Measurements from ENCODE around the gene MVB12B. TPM values are rescaled to one million over a fixed set of nuclear protein-coding genes. Genes with fewer than 3 reads are reported as not detected.

The MVB12B gene
- total RNA-seq, 1 experiment from 2014 or later, result 4.5 TPM

- no peaks in the 10 kb centered on the region for H3K36me3 Mint-ChIP-seq (ENCODE audit: insufficient read depth, unreplicated experiment)
- no peak overlapping the region for H3K27ac Mint-ChIP-seq (ENCODE audit: unreplicated experiment)
- H3K4me1 Mint-ChIP-seq (ENCODE audit: low read depth, unreplicated experiment), result no peaks in the 10 kb centered on the region
- no peaks in the 10 kb centered on the region for H3K9me3 Mint-ChIP-seq (ENCODE audit: low read depth, unreplicated experiment)
- DNase-seq, result no peak
- no peaks in the 10 kb centered on the region for H3K27me3 Mint-ChIP-seq (ENCODE audit: unreplicated experiment)
- CTCF ChIA-PET, result no interaction called here
- no peak for TF ChIP-seq CTCF (IDR thresholded peaks at IDR 0.05; ENCODE audit: unreplicated experiment)
- intact Hi-C loops (cut with micrococcal nuclease; ENCODE audit: unreplicated experiment), result no loop called here
- no TSS peak for BruUV-seq (replicated peaks)
- H3K4me3 Mint-ChIP-seq (ENCODE audit: low read depth, unreplicated experiment), result no peak overlapping the region
Measured at GRCh38 chr9:126437268-126437666, 110.6 kb downstream of the MVB12B start.

- H3K36me3 Mint-ChIP-seq (ENCODE audit: insufficient read depth, unreplicated experiment), result no peaks in the 10 kb centered on the region
- H3K9me3 Mint-ChIP-seq (ENCODE audit: low read depth, unreplicated experiment), result no peaks in the 10 kb centered on the region
- H3K27ac Mint-ChIP-seq (ENCODE audit: unreplicated experiment), result no peak overlapping the region
- no peak for DNase-seq
- CTCF ChIA-PET, result no interaction called here
- intact Hi-C loops (cut with micrococcal nuclease; ENCODE audit: unreplicated experiment), result no loop called here
- H3K4me3 Mint-ChIP-seq (ENCODE audit: low read depth, unreplicated experiment), result no peak overlapping the region
- BruUV-seq (replicated peaks), result no TSS peak
- TF ChIP-seq CTCF (IDR thresholded peaks at IDR 0.05; ENCODE audit: unreplicated experiment), result no peak
- H3K4me1 Mint-ChIP-seq (ENCODE audit: low read depth, unreplicated experiment), result no peaks in the 10 kb centered on the region
- no peaks in the 10 kb centered on the region for H3K27me3 Mint-ChIP-seq (ENCODE audit: unreplicated experiment)
Measured at GRCh38 chr9:126437701-126438100, 111.1 kb downstream of the MVB12B start.

GRCh38 chr9:126438741-126439401 is 112.2 kb downstream of the MVB12B start:
- CTCF ChIA-PET, result no interaction called here
- H3K27ac Mint-ChIP-seq (ENCODE audit: unreplicated experiment), result no peak overlapping the region
- BruUV-seq (replicated peaks), result no TSS peak
- no peak for TF ChIP-seq CTCF (IDR thresholded peaks at IDR 0.05; ENCODE audit: unreplicated experiment)
- no peak for DNase-seq
- H3K9me3 Mint-ChIP-seq (ENCODE audit: low read depth, unreplicated experiment), result no peaks in the 10 kb centered on the region
- no peaks in the 10 kb centered on the region for H3K4me1 Mint-ChIP-seq (ENCODE audit: low read depth, unreplicated experiment)
- no peak overlapping the region for H3K4me3 Mint-ChIP-seq (ENCODE audit: low read depth, unreplicated experiment)
- H3K36me3 Mint-ChIP-seq (ENCODE audit: insufficient read depth, unreplicated experiment), result no peaks in the 10 kb centered on the region
- intact Hi-C loops (cut with micrococcal nuclease; ENCODE audit: unreplicated experiment), result no loop called here
- H3K27me3 Mint-ChIP-seq (ENCODE audit: unreplicated experiment), result no peaks in the 10 kb centered on the region

- intact Hi-C loops (cut with micrococcal nuclease; ENCODE audit: unreplicated experiment), result no loop called here
- no peaks in the 10 kb centered on the region for H3K27me3 Mint-ChIP-seq (ENCODE audit: unreplicated experiment)
- no peaks in the 10 kb centered on the region for H3K36me3 Mint-ChIP-seq (ENCODE audit: insufficient read depth, unreplicated experiment)
- no peak for DNase-seq
- CTCF ChIA-PET, result no interaction called here
- H3K9me3 Mint-ChIP-seq (ENCODE audit: low read depth, unreplicated experiment), result no peaks in the 10 kb centered on the region
- no TSS peak for BruUV-seq (replicated peaks)
- no peak overlapping the region for H3K27ac Mint-ChIP-seq (ENCODE audit: unreplicated experiment)
- H3K4me3 Mint-ChIP-seq (ENCODE audit: low read depth, unreplicated experiment), result no peak overlapping the region
- no peaks in the 10 kb centered on the region for H3K4me1 Mint-ChIP-seq (ENCODE audit: low read depth, unreplicated experiment)
- no peak for TF ChIP-seq CTCF (IDR thresholded peaks at IDR 0.05; ENCODE audit: unreplicated experiment)
Measured at GRCh38 chr9:126439402-126439765, 112.8 kb downstream of the MVB12B start.
